H1 (cell line): ENCODE measurements around the gene PRSS50. TPM values are rescaled to one million over a fixed set of nuclear protein-coding genes. Genes with fewer than 3 reads are reported as not detected.

Experiments
- BRCA1 ChIP-seq: IDR thresholded peaks from 2 replicates; pipeline ENCODE4 v1.6.1; 2012; ENCODE audit warnings: low read depth, low read length, improper control_type of control experiment
- HDAC2 ChIP-seq, 2 experiments: fragments of 300-600 bp in 1 of 2; sonication (generic) in 1 of 2; IDR thresholded peaks; 2 replicates each; pipeline ENCODE4 v1.6.1; 2011 to 2012; ENCODE audit warnings: low read depth in 2 of 2, low read length in 2 of 2, mild to moderate bottlenecking in 2 of 2, moderate library complexity in 2 of 2, borderline replicate concordance in 1 of 2, inconsistent platforms in 1 of 2
- SP1 ChIP-seq: IDR thresholded peaks from 2 replicates; pipeline ENCODE4 v1.6.1; 2011; ENCODE audit warnings: low read depth, low read length
- polyA plus RNA-seq, 7 experiments: library from polyadenylated mRNA; depleted of rRNA in 3 of 7; stranded (reverse) in 5 of 7; unstranded in 2 of 7; fragments of >200 nt in 5 of 7; fragments of 200-250 nt in 2 of 7; gene quantifications; 1 replicate in 5 of 7; 2 replicates in 1 of 7; 4 replicates in 1 of 7; pipeline versions ENCODE4 v1.2.1 to v1.2.3, GENCODE V29; 2011 to 2013; ENCODE audit warnings: missing spikeins in 2 of 7, mixed read lengths in 2 of 7
- total RNA-seq: library from RNA; stranded (reverse); fragmentation: NEBNext Ultra II Directional; extraction: Animal tissue kit (Norgen Biotek cat#: 25700); gene quantifications from 2 replicates; pipeline ENCODE4 v1.2.1, GENCODE V29; 2021
- TF ChIP-seq, protein P1 (sequence below): IDR thresholded peaks from 2 replicates; pipeline ENCODE4 v1.6.1; 2012; ENCODE audit warnings: low read length, inconsistent platforms
- TF ChIP-seq, protein P2 (sequence below): IDR thresholded peaks from 2 replicates; pipeline ENCODE4 v1.6.1; 2011; ENCODE audit warnings: low read depth, mild to moderate bottlenecking, low read length; ENCODE audit not compliant: insufficient read depth

Gene PRSS50
- total and polyA plus RNA-seq, 2 of the 8 experiments (the other 6 are each of a cell fraction or from before 2014, with no cell fraction given): 0.47 to 0.71 TPM

GRCh38 chr3:46667657-46668056 is 50.0 kb downstream of the PRSS50 start (continued):
- TF ChIP-seq, protein P1, sequence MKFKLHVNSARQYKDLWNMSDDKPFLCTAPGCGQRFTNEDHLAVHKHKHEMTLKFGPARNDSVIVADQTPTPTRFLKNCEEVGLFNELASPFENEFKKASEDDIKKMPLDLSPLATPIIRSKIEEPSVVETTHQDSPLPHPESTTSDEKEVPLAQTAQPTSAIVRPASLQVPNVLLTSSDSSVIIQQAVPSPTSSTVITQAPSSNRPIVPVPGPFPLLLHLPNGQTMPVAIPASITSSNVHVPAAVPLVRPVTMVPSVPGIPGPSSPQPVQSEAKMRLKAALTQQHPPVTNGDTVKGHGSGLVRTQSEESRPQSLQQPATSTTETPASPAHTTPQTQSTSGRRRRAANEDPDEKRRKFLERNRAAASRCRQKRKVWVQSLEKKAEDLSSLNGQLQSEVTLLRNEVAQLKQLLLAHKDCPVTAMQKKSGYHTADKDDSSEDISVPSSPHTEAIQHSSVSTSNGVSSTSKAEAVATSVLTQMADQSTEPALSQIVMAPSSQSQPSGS: no peak
- TF ChIP-seq SP1 (no peak), BRCA1 (no peak), HDAC2 (IDR thresholded peaks at IDR 0.05; ENCODE audit: borderline replicate concordance in 1 of 2, low read depth in 2 of 2, low read length in 2 of 2) (no peak)
- TF ChIP-seq, protein P2, sequence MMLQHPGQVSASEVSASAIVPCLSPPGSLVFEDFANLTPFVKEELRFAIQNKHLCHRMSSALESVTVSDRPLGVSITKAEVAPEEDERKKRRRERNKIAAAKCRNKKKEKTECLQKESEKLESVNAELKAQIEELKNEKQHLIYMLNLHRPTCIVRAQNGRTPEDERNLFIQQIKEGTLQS: no peak
